Neural progenitor cell (in vitro differentiated cells): Measurements from ENCODE around the gene COG4. TPM values are rescaled to one million over a fixed set of nuclear protein-coding genes. Genes with fewer than 3 reads are reported as not detected.
"Not testable (repeated sequence)": the region's sequence is repeated elsewhere in the genome, so short reads cannot be mapped to it uniquely, and the experiment has no call there.

Source experiments
- DNase-seq: peaks from one replicate; pipeline ENCODE4 v3.0.0-alpha.2; 2016; ENCODE audit warnings: low spot score
- H2AFZ ChIP-seq: fragments of 200-600 bp; sonication (generic); replicated peaks from 2 replicates; pipeline ENCODE4 v1.6.1; 2016; ENCODE audit warnings: antibody characterized with exemption
- H3F3A ChIP-seq: fragments of 200-600 bp; sonication (generic); 2 replicates; pipeline ENCODE4 v1.6.1; 2016; ENCODE audit warnings: antibody characterized with exemption, low read depth
- H3K27ac ChIP-seq: fragments of 200-600 bp; sonication (generic); 2 replicates; pipeline ENCODE4 v1.5.1; 2016; ENCODE audit warnings: mild to moderate bottlenecking
- H3K27me3 ChIP-seq: fragments of 200-600 bp; sonication (generic); 2 replicates; pipeline ENCODE4 v1.6.1; 2016; ENCODE audit warnings: mild to moderate bottlenecking, moderate library complexity
- H3K36me3 ChIP-seq: fragments of 200-600 bp; sonication (generic); 2 replicates; pipeline ENCODE4 v1.5.1; 2016
- H3K4me1 ChIP-seq: fragments of 200-600 bp; sonication (generic); 2 replicates; pipeline ENCODE4 v1.6.1; 2016; ENCODE audit warnings: mixed run types
- H3K4me2 ChIP-seq: fragments of 200-600 bp; sonication (generic); 2 replicates; pipeline ENCODE4 v1.6.1; 2016
- H3K4me3 ChIP-seq: fragments of 200-600 bp; sonication (generic); 2 replicates; pipeline ENCODE4 v1.5.1; 2016
- H3K79me2 ChIP-seq: fragments of 200-600 bp; sonication (generic); 2 replicates; pipeline ENCODE4 v1.6.1; 2016; ENCODE audit warnings: low read depth
- H3K9ac ChIP-seq: fragments of 200-600 bp; sonication (generic); 2 replicates; pipeline ENCODE4 v1.6.1; 2016
- H3K9me3 ChIP-seq: fragments of 200-600 bp; sonication (generic); 2 replicates; pipeline ENCODE4 v1.5.1; 2016; ENCODE audit warnings: low read depth
- H4K20me1 ChIP-seq: fragments of 200-600 bp; sonication (generic); 2 replicates; pipeline ENCODE4 v1.6.1; 2016; ENCODE audit warnings: low read depth
- H3K27ac Mint-ChIP-seq: 3 replicates; pipeline ENCODE4 v1.8.0; 2021; ENCODE audit warnings: mixed read lengths
- H3K27me3 Mint-ChIP-seq: 2 replicates; pipeline ENCODE4 v1.8.0; 2022; ENCODE audit warnings: low read depth, mild to moderate bottlenecking, inconsistent platforms, moderate library complexity, mixed read lengths; ENCODE audit not compliant: insufficient read depth
- H3K36me3 Mint-ChIP-seq: 3 replicates; pipeline ENCODE4 v1.8.0; 2021; ENCODE audit warnings: mixed read lengths
- H3K4me1 Mint-ChIP-seq: 3 replicates; pipeline ENCODE4 v1.8.0; 2021; ENCODE audit warnings: mixed read lengths
- H3K4me3 Mint-ChIP-seq: 3 replicates; pipeline ENCODE4 v1.8.0; 2021; ENCODE audit warnings: mild to moderate bottlenecking, moderate library complexity, mixed read lengths
- H3K9me3 Mint-ChIP-seq: 3 replicates; pipeline ENCODE4 v1.8.0; 2020; ENCODE audit warnings: mixed read lengths
- CTCF ChIP-seq: fragments of 200-600 bp; sonication (generic); IDR thresholded peaks from 2 replicates; pipeline ENCODE4 v1.5.1; 2017; ENCODE audit warnings: antibody characterized with exemption, mild to moderate bottlenecking
- EZH2 ChIP-seq: fragments of 200-600 bp; sonication (generic); IDR thresholded peaks from 2 replicates; pipeline ENCODE4 v1.6.1; 2017; ENCODE audit warnings: antibody characterized with exemption, mild to moderate bottlenecking, moderate library complexity
- EZH2phosphoT487 ChIP-seq: fragments of 200-600 bp; sonication (generic); IDR thresholded peaks from 2 replicates; pipeline ENCODE4 v1.6.1; 2017; ENCODE audit warnings: antibody characterized with exemption
- total RNA-seq: library from RNA; depleted of rRNA; stranded (reverse); fragments of >200 nt; gene quantifications from 2 replicates; pipeline ENCODE4 v1.2.3, GENCODE V29; 2015; ENCODE audit warnings: low replicate concordance

The COG4 gene
- total RNA-seq, 1 donor from 2014 or later, result 62.4 TPM

- Histone ChIP-seq H3K79me2 (peaks cover 7% of the 10 kb centered on the region), H3K36me3 (no peaks in the 10 kb centered on the region), H3K4me1 (peaks cover 7% of the 10 kb centered on the region), H3K27ac (no peak overlapping the region), H2AFZ (peak overlapping the region; percentile 97), H3K9ac (peak overlapping the region; percentile 99), H3F3A (peaks cover 11% of the 10 kb centered on the region), H4K20me1 (no peaks in the 10 kb centered on the region), H3K9me3 (no peaks in the 10 kb centered on the region), H3K4me3 (peak overlapping the region; percentile 74), H3K27me3 (no peaks in the 10 kb centered on the region), H3K4me2 (peak overlapping the region; percentile 90)
- DNase-seq, result peak; percentile 66
- peaks cover 5% of the 10 kb centered on the region for H3K27me3 Mint-ChIP-seq
- H3K9me3 Mint-ChIP-seq, result no peaks in the 10 kb centered on the region
- TF ChIP-seq EZH2 (no peak), EZH2phosphoT487 (no peak), CTCF (no peak)
- peak overlapping the region; percentile 97 for H3K27ac Mint-ChIP-seq
- H3K36me3 Mint-ChIP-seq, result no peaks in the 10 kb centered on the region
- H3K4me3 Mint-ChIP-seq, result peak overlapping the region; percentile 94
- H3K4me1 Mint-ChIP-seq, result peaks cover 14% of the 10 kb centered on the region
Measured at GRCh38 chr16:70453892-70454221, 69.5 kb downstream of the COG4 start.

GRCh38 chr16:70453117-70453891 lies 70.0 kb downstream of the COG4 start:
- Histone ChIP-seq H4K20me1 (no peaks in the 10 kb centered on the region), H3K9ac (peak overlapping the region; percentile 99), H3F3A (peaks cover 11% of the 10 kb centered on the region), H2AFZ (peak overlapping the region; percentile 97), H3K4me2 (peak overlapping the region; percentile 90), H3K79me2 (peaks cover 7% of the 10 kb centered on the region), H3K4me3 (peak overlapping the region; percentile 74), H3K9me3 (no peaks in the 10 kb centered on the region), H3K36me3 (no peaks in the 10 kb centered on the region), H3K27ac (no peak overlapping the region), H3K27me3 (no peaks in the 10 kb centered on the region), H3K4me1 (peaks cover 7% of the 10 kb centered on the region)
- Mint-ChIP-seq H3K27me3 (peaks cover 5% of the 10 kb centered on the region), H3K9me3 (no peaks in the 10 kb centered on the region), H3K27ac (peak overlapping the region; percentile 97), H3K36me3 (no peaks in the 10 kb centered on the region), H3K4me3 (peak overlapping the region; percentile 94), H3K4me1 (peaks cover 14% of the 10 kb centered on the region)
- TF ChIP-seq EZH2 (no peak), CTCF (no peak), EZH2phosphoT487 (no peak)
- no peak for DNase-seq

GRCh38 chr16:70451004-70451340 lies 72.4 kb downstream of the COG4 start:
- not testable (repeated sequence) for H3K27me3 ChIP-seq, H3K4me3 ChIP-seq, H3K4me2 ChIP-seq, H3K27ac Mint-ChIP-seq, H3K36me3 Mint-ChIP-seq, H3K9ac ChIP-seq, H3F3A ChIP-seq, H3K36me3 ChIP-seq, H3K79me2 ChIP-seq, H3K4me1 ChIP-seq, H2AFZ ChIP-seq, DNase-seq, H3K27me3 Mint-ChIP-seq, H4K20me1 ChIP-seq, H3K9me3 Mint-ChIP-seq, H3K4me3 Mint-ChIP-seq, H3K27ac ChIP-seq, H3K9me3 ChIP-seq
- peaks cover 12% of the 10 kb centered on the region for H3K4me1 Mint-ChIP-seq

- H3K79me2 ChIP-seq, H3K4me1 ChIP-seq, H3K4me2 ChIP-seq, H4K20me1 ChIP-seq, DNase-seq, H3K4me3 Mint-ChIP-seq, H3K27me3 ChIP-seq, H3K9me3 Mint-ChIP-seq, H3K27ac Mint-ChIP-seq, H3K9me3 ChIP-seq, H3K36me3 Mint-ChIP-seq, H3K4me3 ChIP-seq, H2AFZ ChIP-seq, H3K27me3 Mint-ChIP-seq, H3K9ac ChIP-seq, H3K27ac ChIP-seq, H3K36me3 ChIP-seq, H3F3A ChIP-seq: not testable (repeated sequence)
- peaks cover 12% of the 10 kb centered on the region for H3K4me1 Mint-ChIP-seq
Measured at GRCh38 chr16:70450142-70451003, 73.0 kb downstream of the COG4 start.
